ENCODE results near the gene LOC128125822.
"Not testable (repeated sequence)": the region's sequence is repeated elsewhere in the genome, so short reads cannot be mapped to it uniquely, and the experiment has no call there.

Gene LOC128125822

GRCh38 chr6:63584566-63584965, 12.3 kb downstream of the LOC128125822 start:
- Histone ChIP-seq H3K9me3 (ENCODE audit: low read depth, low read length) (no peaks in the 10 kb centered on the region), H3K4me1 (ENCODE audit: insufficient read depth, low read length) (no peaks in the 10 kb centered on the region), H3K4me3 (ENCODE audit: low read length) (no peak overlapping the region), H3K27me3 (ENCODE audit: insufficient read depth, low read length) (no peaks in the 10 kb centered on the region)

DNA sequence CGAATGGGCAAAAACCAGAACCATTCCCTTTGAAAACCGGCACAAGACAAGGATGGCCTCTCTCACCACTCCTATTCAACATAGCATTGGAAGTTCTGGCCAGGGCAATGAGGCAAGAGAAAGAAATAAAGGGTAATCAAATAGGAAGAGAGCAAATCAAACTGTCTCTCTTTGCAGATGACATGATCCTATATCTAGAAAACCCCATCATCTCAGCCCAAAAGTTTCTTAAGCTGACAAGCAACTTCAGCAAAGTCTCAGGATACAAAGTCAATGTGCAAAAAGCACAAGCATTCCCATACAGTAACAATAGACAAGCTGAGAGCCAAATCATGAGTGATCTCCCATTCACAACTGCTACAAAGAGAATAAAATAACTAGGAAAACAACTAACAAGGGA, 13.4 kb downstream of the LOC128125822 start:
- H3K27me3 ChIP-seq (ENCODE audit: insufficient read depth, low read length); H3K9me3 ChIP-seq (ENCODE audit: low read depth, low read length); H3K4me1 ChIP-seq (ENCODE audit: insufficient read depth, low read length); H3K4me3 ChIP-seq (ENCODE audit: low read length): not testable (repeated sequence)

DNA sequence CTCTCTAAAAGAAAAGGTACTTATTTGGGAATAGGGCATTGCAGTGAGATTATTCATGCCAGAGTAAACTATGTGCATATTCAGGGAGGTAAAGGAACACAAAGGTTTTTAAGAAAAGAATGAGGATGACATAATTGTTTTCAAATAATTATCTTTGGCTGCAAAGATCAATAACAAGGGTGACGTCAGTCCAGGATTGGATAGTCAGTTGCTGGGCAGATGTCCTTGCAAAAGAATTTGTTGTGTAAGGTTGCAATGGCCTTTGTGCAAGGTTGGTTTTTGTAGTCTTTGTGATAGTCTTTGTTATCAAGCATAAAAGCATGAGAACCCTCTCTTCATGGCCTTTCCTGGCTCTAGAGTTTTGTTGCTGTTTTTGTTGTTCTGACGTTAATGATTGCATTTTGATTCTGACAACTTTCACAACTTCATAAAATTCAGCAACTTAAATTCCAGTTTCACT, 17.7 kb downstream of the LOC128125822 start:
- Histone ChIP-seq H3K9me3 (ENCODE audit: low read depth, low read length) (no peaks in the 10 kb centered on the region), H3K4me1 (ENCODE audit: insufficient read depth, low read length) (no peaks in the 10 kb centered on the region), H3K27me3 (ENCODE audit: insufficient read depth, low read length) (no peaks in the 10 kb centered on the region), H3K4me3 (ENCODE audit: low read length) (no peak overlapping the region)

DNA sequence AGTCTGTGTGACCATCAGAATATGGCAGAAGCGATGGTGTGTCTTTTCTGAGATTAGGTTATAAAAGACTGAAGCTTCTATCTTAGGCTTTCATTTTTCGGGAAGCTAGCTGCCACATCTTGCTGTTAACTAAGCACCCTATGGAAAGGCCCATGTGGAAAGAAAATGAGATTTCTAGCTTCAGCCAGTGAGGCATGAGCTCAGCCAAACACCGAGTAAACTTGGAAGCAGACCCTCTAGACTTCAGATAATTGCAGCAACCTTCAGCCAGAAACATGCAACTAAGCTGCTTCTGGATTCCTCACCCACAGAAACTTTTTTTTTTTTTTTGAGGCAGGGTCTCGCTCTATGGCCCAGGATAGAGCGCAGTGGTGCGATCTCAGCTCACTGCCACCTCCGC, 20.6 kb downstream of the LOC128125822 start:
- H3K4me3 ChIP-seq (ENCODE audit: low read length), result no peak overlapping the region
- peaks cover 1% of the 10 kb centered on the region for H3K4me1 ChIP-seq (ENCODE audit: insufficient read depth, low read length)
- no peaks in the 10 kb centered on the region for H3K27me3 ChIP-seq (ENCODE audit: insufficient read depth, low read length)
- H3K9me3 ChIP-seq (ENCODE audit: low read depth, low read length), result no peaks in the 10 kb centered on the region

DNA sequence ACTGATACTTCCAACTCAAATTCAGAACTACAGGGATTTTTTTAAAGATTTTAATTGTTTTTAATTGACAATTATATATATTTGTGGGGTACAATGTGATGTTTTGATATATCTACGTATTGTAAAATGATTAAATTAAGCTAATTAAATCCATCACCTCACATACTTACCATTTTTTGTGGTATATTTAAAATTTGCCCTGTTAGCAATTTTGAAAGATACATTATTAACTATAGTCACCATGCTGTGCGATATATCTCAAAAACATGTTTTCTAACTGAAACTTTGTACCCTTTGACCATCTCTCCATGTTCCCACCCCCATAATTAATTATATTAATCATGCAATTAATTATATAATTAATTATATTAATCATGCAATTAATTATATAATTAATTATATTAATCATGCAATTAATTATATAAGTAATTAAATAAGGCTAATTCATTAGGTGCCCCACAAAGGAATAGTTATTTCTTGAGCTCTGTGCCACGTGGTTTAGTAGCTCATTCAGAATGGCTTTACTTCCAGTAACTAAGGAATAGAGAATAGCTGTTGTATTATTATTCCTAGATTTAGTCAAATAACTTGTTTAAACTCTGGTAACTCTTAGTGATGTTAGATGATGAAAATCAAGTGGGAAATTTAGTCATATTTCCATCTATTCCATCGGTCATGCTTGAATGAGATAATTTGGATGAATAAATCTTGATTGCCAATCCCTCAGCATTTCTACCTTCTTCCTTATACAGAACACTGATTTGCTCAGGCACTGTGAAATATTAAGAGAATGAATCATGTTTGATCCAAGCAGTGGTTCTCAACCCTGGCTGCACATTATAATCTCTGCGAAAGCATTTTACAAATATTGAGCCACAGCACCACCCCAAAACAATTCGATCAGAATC, 25.1 kb downstream of the LOC128125822 start:
- Histone ChIP-seq H3K27me3 (ENCODE audit: insufficient read depth, low read length) (no peaks in the 10 kb centered on the region), H3K4me1 (ENCODE audit: insufficient read depth, low read length) (peaks cover 10% of the 10 kb centered on the region), H3K9me3 (ENCODE audit: low read depth, low read length) (no peaks in the 10 kb centered on the region), H3K4me3 (ENCODE audit: low read length) (no peak overlapping the region)

- peak overlapping the region; percentile 35 for H3K4me3 ChIP-seq (ENCODE audit: low read length)
- no peaks in the 10 kb centered on the region for H3K27me3 ChIP-seq (ENCODE audit: insufficient read depth, low read length)
- H3K9me3 ChIP-seq (ENCODE audit: low read depth, low read length), result no peaks in the 10 kb centered on the region
- peaks cover 10% of the 10 kb centered on the region for H3K4me1 ChIP-seq (ENCODE audit: insufficient read depth, low read length)
These were observed 26.1 kb downstream of the LOC128125822 start for GRCh38 chr6:63598049-63599036.

DNA sequence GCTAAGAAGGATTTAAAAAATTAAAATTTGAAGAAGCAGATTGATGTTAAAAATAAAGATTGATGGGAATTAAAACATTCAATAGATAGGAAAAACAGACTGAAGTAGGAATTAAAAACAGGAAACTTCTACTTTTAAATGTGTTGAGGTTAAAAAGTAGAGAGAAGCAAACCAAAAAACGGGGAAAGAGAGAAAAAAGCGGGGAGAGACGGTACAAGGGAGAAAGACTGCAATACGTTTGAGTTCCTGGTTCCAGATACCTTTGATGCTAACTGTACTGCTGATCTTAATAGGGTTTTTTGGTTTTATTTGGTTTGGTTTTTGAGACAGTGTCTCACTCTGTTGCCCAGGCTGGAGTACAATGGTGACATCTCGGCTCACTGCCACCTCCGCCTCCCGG, 27.0 kb downstream of the LOC128125822 start:
- Histone ChIP-seq H3K27me3 (ENCODE audit: insufficient read depth, low read length) (no peaks in the 10 kb centered on the region), H3K9me3 (ENCODE audit: low read depth, low read length) (no peaks in the 10 kb centered on the region), H3K4me3 (ENCODE audit: low read length) (no peak overlapping the region), H3K4me1 (ENCODE audit: insufficient read depth, low read length) (peaks cover 10% of the 10 kb centered on the region)

DNA sequence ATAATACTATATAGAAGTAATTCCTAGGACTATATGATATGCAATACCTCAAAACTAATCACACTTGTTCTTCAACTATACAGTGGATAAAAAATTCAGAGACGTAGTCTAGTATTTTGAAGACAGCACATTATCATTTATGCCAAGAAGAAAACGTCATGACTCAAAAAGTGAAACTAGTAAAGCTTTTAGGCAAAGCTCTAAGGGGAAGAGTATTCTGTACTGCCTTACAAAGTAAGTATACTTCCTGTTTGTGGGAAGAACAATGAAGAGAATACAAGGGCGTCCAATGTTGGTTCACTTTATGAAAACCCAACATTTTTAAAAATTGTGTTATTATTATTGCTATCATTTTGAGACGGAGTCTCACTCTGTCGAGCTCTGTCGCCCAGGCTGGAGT, 27.9 kb downstream of the LOC128125822 start:
- no peaks in the 10 kb centered on the region for H3K27me3 ChIP-seq (ENCODE audit: insufficient read depth, low read length)
- H3K4me3 ChIP-seq (ENCODE audit: low read length), result no peak overlapping the region
- H3K9me3 ChIP-seq (ENCODE audit: low read depth, low read length), result no peaks in the 10 kb centered on the region
- peaks cover 10% of the 10 kb centered on the region for H3K4me1 ChIP-seq (ENCODE audit: insufficient read depth, low read length)

- Histone ChIP-seq H3K27me3 (ENCODE audit: insufficient read depth, low read length) (no peaks in the 10 kb centered on the region), H3K4me3 (ENCODE audit: low read length) (no peak overlapping the region), H3K9me3 (ENCODE audit: low read depth, low read length) (no peaks in the 10 kb centered on the region), H3K4me1 (ENCODE audit: insufficient read depth, low read length) (no peaks in the 10 kb centered on the region)
These were observed 37.0 kb downstream of the LOC128125822 start for GRCh38 chr6:63609231-63609630.

DNA sequence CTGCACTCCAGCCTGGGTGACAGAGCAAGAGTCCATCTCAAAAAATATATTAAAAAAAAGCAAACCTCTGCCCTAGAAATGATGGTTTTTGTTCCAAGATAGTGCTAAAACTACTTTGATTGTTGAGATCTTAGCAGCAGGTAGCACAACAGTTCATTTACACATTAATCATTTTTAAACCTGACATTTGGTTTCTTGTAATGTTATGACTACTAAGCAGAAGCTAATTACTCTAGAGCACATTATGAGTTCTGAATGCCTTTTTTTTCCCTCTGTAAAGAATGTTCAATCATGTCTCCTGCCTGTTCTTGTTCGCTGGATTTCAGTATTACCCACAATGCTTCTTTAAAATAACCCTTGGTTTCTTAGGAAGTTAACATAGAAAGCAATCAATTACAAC, 38.7 kb downstream of the LOC128125822 start:
- H3K4me1 ChIP-seq (ENCODE audit: insufficient read depth, low read length), result no peaks in the 10 kb centered on the region
- no peaks in the 10 kb centered on the region for H3K27me3 ChIP-seq (ENCODE audit: insufficient read depth, low read length)
- no peaks in the 10 kb centered on the region for H3K9me3 ChIP-seq (ENCODE audit: low read depth, low read length)
- H3K4me3 ChIP-seq (ENCODE audit: low read length), result no peak overlapping the region

DNA sequence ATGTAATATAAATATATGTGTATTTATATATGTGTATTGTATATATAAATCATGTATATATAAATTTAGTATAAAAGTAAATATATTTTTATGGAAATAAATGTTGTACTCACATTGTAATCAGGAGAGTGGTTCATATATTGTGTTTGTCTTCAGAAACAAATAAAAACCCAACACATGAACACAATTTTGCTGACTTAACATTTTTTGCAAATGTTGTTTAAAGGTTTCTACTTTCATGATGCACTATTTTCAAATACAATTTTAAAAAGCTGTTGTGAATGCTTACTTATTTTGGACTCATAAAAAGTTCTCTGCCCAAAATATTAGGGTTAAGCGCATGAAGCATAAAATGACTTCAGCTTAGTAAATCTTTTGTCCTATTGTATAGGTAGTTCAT, 39.3 kb downstream of the LOC128125822 start:
- Histone ChIP-seq H3K4me1 (ENCODE audit: insufficient read depth, low read length) (no peaks in the 10 kb centered on the region), H3K4me3 (ENCODE audit: low read length) (no peak overlapping the region), H3K27me3 (ENCODE audit: insufficient read depth, low read length) (no peaks in the 10 kb centered on the region), H3K9me3 (ENCODE audit: low read depth, low read length) (no peaks in the 10 kb centered on the region)

- no peaks in the 10 kb centered on the region for H3K4me1 ChIP-seq (ENCODE audit: insufficient read depth, low read length)
- H3K9me3 ChIP-seq (ENCODE audit: low read depth, low read length), result no peaks in the 10 kb centered on the region
- peaks cover 3% of the 10 kb centered on the region for H3K27me3 ChIP-seq (ENCODE audit: insufficient read depth, low read length)
- H3K4me3 ChIP-seq (ENCODE audit: low read length), result no peak overlapping the region
These were observed 43.3 kb downstream of the LOC128125822 start for GRCh38 chr6:63615590-63615989.
